Measurements from ENCODE around the gene CCRL2. TPM values are rescaled to one million over a fixed set of nuclear protein-coding genes. Genes with fewer than 3 reads are reported as not detected.
A peak's percentile ranks its signal among the peaks of the same experiment; 100 is the strongest.

Gene CCRL2
- total and polyA plus RNA-seq, 9 of the 15 experiments (the other 6 are each of a cell fraction or from before 2014, with no cell fraction given), result 3.4 to 5.7 (median 4.0) TPM

GRCh38 chr3:46400000-46400734, 6.9 kb upstream of the CCRL2 start (continued):
- peak; percentile 30 for TF ChIP-seq PRDM10 (IDR thresholded peaks at IDR 0.05; ENCODE audit: partially characterized antibody)
- TF ChIP-seq ZNF75A (CRISPR knock-in tag; IDR thresholded peaks at IDR 0.05), result no peak
- no peak for TF ChIP-seq KDM4B (IDR thresholded peaks at IDR 0.05; ENCODE audit: borderline replicate concordance in 2 of 2, low read depth in 1 of 2)
- TF ChIP-seq ZNF507 (tag; conservative IDR thresholded peaks at IDR 0.05), result no peak
- no peak for TF ChIP-seq ZBTB33 (CRISPR knock-in tag; IDR thresholded peaks at IDR 0.05)
- TF ChIP-seq ZNF274 (IDR thresholded peaks at IDR 0.05; ENCODE audit: borderline replicate concordance, low read depth, low read length), result no peak
- TF ChIP-seq ZC3H11A (IDR thresholded peaks at IDR 0.05; ENCODE audit: low read depth, low read length), result no peak
- no peak for TF ChIP-seq ZNF511 (CRISPR knock-in tag; IDR thresholded peaks at IDR 0.05)
- peak; percentile 43 for TF ChIP-seq NEUROD1 (IDR thresholded peaks at IDR 0.05; ENCODE audit: borderline replicate concordance, low read depth, low read length, partially characterized antibody)
- peak; percentile 56; the same call in 1 of the 2 replicates for TF ChIP-seq ZEB2 (IDR thresholded peaks at IDR 0.05)
- no peak for TF ChIP-seq ZNF444 (CRISPR knock-in tag; IDR thresholded peaks at IDR 0.05)
- peak; percentile 58; the same call in 1 of the 2 replicates for TF ChIP-seq MBD2 (IDR thresholded peaks at IDR 0.05; ENCODE audit: borderline replicate concordance, low read depth)
- no peak for TF ChIP-seq SMARCB1 (IDR thresholded peaks at IDR 0.05; ENCODE audit: insufficient read length, low read depth)
- TF ChIP-seq PTTG1 (tag; IDR thresholded peaks at IDR 0.05; ENCODE audit: low read depth), result no peak
- no peak for TF ChIP-seq STAT5B (CRISPR knock-in tag; IDR thresholded peaks at IDR 0.05)
- TF ChIP-seq KHSRP (IDR thresholded peaks at IDR 0.05), result 0 out of 2 replicates have a peak, but pooled peaks have one; percentile 38
- no peak for TF ChIP-seq MXD1 (CRISPR knock-in tag; IDR thresholded peaks at IDR 0.05; ENCODE audit: borderline replicate concordance, poor library complexity, severe bottlenecking)
- no peak for TF ChIP-seq ZBTB1 (CRISPR knock-in tag; IDR thresholded peaks at IDR 0.05; ENCODE audit: borderline replicate concordance, low read depth)
- no peak for TF ChIP-seq ZNF184 (CRISPR knock-in tag; IDR thresholded peaks at IDR 0.05)
- peak; percentile 80; the same call in 1 of the 2 replicates for TF ChIP-seq C11orf30 (IDR thresholded peaks at IDR 0.05; ENCODE audit: low read depth)
- TF ChIP-seq HNRNPH1 (optimal IDR thresholded peaks at IDR 0.05; ENCODE audit: low read depth, low read length), result no peak
